ENCODE results near the gene RSPO1.
A peak's percentile ranks its signal among the peaks of the same experiment; 100 is the strongest.
"Not testable (repeated sequence)": the region's sequence is repeated elsewhere in the genome, so short reads cannot be mapped to it uniquely, and the experiment has no call there.

RSPO1 gene

GRCh38 chr1:37634244-37634991, at the start of gene RSPO1:
TSS of gene RSPO1 (minus strand) at chr1:37634892. CDS start at chr1:37629661, 5,231 bp downstream.
- no peak for DNase-seq

GRCh38 chr1:37684182-37684581, 49.5 kb upstream of the RSPO1 start:
- DNase-seq = not testable (repeated sequence)

GRCh38 chr1:37682334-37682987, 47.8 kb upstream of the RSPO1 start:
- DNase-seq = peak; percentile 59

GRCh38 chr1:37680933-37681332, 46.2 kb upstream of the RSPO1 start:
- no peak for DNase-seq

GRCh38 chr1:37677808-37678207, 43.1 kb upstream of the RSPO1 start:
- no peak for DNase-seq

- no peak for DNase-seq
Observed at GRCh38 chr1:37677143-37677439, 42.4 kb upstream of the RSPO1 start.

- DNase-seq = no peak
Observed at GRCh38 chr1:37676281-37677142, 41.8 kb upstream of the RSPO1 start.

- DNase-seq = no peak
Observed at GRCh38 chr1:37673920-37674319, 39.2 kb upstream of the RSPO1 start.

- DNase-seq = no peak
Observed at GRCh38 chr1:37672136-37672870, 37.6 kb upstream of the RSPO1 start.

- DNase-seq = no peak
Observed at GRCh38 chr1:37671261-37671660, 36.6 kb upstream of the RSPO1 start.

- DNase-seq = no peak
Observed at GRCh38 chr1:37670133-37670532, 35.4 kb upstream of the RSPO1 start.

GRCh38 chr1:37667023-37667671, 32.5 kb upstream of the RSPO1 start:
- DNase-seq = no peak

- DNase-seq = no peak
Observed at GRCh38 chr1:37666241-37666867, 31.7 kb upstream of the RSPO1 start.

GRCh38 chr1:37663426-37664000, 28.8 kb upstream of the RSPO1 start:
- no peak for DNase-seq

GRCh38 chr1:37662031-37662755, 27.5 kb upstream of the RSPO1 start:
- DNase-seq = no peak

- DNase-seq = no peak
Observed at GRCh38 chr1:37661401-37661800, 26.7 kb upstream of the RSPO1 start.

GRCh38 chr1:37660664-37661063, 26.0 kb upstream of the RSPO1 start:
- DNase-seq = no peak

GRCh38 chr1:37658486-37658885, 23.8 kb upstream of the RSPO1 start:
- DNase-seq = no peak

GRCh38 chr1:37657620-37658412, 23.1 kb upstream of the RSPO1 start:
- no peak for DNase-seq

GRCh38 chr1:37656881-37657280, 22.2 kb upstream of the RSPO1 start:
- no peak for DNase-seq
